Inflammatory macrophage treated with lipopolysaccharide for 4 hours (primary cell): ENCODE results near the gene SMARCC2.
A peak's percentile ranks its signal among the peaks of the same experiment; 100 is the strongest.
"Not testable (repeated sequence)": the region's sequence is repeated elsewhere in the genome, so short reads cannot be mapped to it uniquely, and the experiment has no call there.

Experiments used
- DNase-seq: peaks from one replicate; pipeline ENCODE4 v3.0.0-alpha.2; 2020

Gene SMARCC2

DNA sequence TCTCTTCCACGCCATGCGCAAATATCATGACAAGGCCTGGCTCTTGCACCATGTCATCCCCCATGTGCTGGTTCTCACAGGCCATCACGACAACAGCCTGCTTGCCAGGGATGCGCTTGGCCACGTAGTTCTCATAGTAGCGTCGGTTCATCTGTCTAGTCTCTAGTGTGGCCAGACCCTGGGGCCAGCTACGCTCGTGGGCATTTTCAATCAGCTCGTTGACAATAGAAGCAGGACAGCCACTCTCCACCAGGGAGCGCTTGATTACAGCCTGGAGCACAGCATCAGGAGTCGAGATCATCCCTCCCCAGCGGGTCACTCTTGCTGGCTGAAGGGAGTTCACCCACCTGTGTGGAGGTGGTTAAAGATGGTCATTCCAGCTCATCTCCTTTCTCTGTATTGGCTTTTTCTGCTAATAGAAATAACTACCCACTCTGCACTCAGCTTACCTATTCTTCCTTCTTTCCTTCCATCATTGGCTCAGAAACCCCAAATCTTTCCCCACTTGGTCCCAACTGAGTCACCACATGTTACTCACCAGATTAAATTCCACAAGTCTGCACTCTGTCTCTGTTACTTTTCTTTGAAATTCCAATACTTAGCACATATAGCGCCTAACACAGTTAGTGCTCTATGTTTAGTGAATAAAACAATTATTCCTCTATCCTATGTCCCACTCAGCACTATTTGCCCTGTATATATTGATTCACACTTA lies 17.3 kb upstream of the SMARCC2 start:
- peak; percentile 56 for DNase-seq

DNA sequence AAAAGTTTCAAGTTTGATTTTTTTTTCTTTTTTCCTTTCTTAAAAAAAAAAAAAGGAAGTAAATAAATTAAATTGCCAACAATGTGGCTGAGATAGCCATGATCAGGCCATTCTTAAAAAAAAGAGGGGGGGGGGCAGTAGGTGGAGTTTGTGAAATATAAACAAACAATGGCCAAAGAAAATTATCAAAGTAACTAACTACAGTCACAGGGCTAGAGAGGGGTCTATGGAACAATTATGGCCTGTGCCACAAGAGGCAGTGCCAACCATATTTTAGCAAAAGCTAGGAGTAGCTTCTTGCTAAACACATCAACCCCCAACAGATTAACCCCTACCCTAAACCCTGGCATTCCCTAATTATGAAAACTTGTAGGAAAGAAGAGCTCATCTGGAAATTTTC lies 16.2 kb upstream of the SMARCC2 start:
- DNase-seq: no peak

DNA sequence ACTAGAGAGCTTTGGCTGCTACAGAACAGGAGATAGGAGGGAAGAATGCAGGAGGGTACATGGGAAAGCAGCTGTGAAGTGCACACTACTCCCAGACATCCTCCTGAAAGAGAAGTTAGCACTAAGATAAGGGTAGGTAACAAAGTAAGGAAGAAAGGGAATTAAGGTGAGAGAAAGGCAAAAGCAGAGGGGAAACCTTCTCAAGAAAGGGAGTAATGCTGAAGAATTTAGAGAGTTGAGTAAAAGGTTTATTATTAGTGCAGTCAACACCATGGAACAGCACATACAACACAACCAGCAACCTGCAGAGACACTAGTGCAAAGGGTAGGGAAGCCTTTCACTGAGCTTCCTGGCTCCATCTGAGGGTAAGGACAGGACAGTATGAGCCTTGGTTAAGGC lies 15.0 kb upstream of the SMARCC2 start:
- DNase-seq: no peak

DNA sequence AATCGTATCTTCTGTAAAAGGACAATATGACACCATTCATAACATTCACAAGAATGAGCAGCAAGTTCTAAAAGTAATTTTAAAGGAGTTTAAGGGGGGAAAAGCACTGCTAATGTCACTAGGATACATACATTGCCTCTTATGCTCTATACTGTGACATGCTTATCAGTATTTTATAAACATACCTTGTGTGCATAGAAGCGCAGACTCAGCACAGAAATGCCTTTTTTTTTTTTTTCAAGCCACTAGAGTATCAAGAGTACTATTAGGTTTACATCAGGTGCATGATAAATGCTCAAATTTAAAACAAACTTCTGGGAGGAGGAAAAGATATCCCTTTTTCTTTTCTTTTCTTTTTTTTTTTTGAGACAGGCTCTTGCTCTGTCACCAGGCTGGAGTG lies 13.6 kb upstream of the SMARCC2 start:
- no peak for DNase-seq

DNA sequence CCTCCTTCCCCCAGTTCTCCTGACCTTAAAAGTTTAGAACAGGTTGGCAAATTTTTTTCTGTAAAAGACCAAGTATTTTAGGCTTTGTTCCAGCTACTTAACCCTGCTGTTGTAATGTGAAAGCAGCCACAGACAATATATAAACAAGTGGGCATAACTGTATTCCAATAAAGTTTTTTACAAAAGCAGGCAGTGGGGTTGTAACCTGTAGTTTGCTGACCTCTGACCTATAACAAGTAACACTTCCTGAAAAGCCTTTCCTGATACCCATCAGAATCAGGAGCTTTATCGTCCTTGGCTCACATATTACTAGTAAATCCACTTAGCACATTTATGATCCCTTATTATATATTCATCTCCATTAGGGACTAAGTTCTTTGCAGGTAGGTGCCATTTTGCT lies 13.1 kb upstream of the SMARCC2 start:
- DNase-seq: no peak

DNA sequence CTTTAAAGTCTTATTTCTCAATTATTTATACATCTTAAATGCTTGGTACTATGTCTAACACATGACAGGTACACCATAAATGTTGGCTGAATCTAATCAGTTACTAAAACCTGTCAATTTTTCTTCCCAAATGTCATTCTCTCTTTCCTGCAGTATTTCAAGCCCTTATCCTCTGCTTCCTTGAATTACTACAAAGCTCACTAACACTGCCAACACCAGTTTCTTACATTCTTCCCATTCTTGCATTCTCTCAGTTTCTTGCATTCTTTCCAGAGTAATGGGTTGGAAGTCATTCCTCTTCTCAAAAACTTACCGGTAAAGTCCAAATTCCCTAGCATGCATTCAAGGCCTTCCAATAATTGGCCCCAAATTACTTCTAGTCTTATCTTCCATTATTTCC lies 9.6 kb upstream of the SMARCC2 start:
- DNase-seq: no peak

DNA sequence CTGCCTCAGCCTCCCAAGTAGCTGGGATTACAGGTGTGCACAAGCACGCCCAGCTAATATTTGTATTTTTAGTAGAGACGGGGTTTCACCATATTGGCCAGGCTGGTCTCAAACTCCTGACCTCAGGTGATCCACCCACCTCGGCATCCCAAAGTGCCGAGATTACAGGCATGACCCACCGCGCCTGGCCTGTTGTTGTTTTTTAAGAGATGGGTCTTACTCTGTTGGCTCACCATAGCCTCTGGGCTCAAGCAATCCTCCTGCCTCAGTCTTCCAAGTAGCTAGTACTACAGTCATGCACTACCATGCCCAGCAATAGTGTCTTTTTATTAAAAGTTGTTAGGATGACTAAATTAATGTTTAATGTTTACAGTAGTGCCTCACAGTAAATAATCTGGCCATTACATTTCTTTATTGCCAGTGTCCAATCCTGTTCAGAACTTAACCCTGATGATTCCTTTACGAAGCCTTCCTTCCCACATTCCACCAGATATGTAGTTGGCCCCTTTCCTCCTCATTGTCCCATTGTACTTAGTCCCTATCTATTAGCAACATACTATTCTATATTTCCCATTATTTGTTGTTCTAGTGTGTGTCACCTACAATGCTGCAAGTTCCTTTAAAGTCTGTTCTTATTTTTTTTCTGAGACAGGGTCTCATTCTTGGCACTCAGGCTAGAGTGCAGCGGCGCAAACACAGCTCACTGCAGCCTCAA lies 8.8 kb upstream of the SMARCC2 start:
- DNase-seq: no peak

DNA sequence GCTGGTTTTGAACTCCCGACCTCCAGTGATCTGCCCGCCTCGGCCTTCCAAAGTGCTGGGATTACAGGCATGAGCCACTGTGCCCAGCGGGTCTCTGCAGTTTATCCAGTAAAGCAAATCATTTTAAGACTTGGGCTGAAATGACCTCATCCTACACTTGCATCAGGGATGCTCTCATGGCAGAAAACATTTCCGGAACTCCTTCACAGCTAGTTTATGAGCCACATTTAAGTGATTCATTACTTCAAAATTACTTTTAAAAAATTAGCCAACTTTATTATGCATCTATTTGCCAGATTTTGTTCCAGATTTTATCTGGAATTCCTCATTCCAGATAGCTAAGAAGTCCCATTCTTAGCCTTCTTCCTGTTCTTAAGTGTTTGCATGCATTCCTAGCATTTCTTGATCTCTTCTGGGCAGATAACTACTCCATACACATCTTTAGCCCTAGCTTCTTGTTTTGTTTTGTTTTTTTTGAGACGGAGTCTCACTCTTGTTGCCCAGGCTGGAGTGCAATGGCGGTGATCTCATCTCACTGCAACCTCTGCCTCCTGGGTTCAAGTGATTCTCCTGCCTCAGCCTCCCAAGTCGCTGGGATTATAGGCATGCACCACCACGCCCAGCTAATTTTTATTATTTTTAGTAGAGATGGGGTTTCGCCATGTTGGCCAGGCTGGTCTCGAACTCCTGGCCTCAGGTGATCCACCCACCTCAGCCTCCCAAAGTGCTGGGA lies 7.7 kb upstream of the SMARCC2 start:
- DNase-seq: not testable (repeated sequence)

DNA sequence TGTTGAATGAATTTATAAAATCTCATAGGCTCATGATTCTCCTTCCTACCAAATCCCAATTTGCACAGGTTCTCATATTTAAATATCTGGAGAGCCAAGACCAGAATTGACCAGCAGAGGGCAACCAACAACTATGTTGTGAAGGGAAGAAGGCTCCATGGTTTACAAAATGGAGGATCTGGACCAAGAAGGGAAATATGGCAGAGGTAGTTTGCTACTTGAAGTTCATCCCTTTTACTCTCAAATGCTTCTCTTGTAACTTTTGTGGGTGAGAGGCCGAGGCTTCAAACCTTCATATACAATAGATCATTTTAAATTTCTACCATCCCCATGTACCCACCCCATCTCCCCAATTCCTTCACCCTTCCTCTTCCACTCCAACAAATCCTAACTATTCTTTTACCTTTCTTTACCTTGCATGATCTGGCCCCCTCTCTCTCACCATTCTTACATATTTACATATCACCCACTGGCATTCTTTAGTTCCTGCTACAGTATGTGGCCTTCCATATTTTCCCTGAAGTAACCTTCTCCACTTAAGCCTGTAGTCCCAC lies 3.8 kb upstream of the SMARCC2 start:
- DNase-seq: peak; percentile 92

DNA sequence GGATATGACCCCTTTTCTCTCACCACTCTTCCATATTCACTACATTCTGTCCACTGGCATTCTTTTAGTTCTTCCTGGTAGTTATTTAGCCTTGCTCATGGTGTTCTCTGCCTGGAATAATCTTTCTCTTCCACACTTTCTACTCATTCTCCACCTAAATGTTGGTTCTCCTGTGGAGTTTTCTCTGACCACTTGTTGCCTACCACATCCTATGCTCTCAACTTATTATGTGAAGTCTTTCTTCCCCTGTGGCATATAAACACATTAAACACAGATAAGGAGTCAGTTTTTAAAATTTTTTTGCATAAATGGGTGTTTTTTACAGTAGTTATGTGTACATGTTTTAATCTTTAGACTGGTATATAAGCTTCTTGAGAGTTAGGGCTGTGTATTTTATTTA lies 3.3 kb upstream of the SMARCC2 start:
- DNase-seq: no peak

DNA sequence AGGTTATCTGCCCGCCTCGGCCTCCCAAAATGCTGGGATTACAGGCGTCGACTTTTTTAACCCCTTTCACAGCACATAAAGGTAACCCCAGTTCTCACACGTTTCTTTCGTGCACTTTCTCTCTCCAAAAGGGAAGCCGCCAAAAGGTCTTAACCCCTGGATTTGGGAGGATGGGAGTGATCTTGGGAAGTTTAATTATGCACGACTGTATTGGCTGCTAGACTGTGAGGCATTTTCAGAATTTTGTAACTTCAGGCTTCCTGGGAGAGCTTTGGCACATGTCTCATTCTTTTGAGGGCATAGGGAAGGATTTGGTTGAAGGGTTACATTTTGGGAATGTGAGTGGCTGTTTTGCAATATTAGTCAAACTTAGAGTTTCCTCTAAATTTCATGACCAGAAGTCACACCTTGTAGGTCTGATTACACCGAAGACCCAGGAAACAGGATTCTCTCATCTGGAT lies 1.4 kb upstream of the SMARCC2 start:
- DNase-seq: no peak

DNA sequence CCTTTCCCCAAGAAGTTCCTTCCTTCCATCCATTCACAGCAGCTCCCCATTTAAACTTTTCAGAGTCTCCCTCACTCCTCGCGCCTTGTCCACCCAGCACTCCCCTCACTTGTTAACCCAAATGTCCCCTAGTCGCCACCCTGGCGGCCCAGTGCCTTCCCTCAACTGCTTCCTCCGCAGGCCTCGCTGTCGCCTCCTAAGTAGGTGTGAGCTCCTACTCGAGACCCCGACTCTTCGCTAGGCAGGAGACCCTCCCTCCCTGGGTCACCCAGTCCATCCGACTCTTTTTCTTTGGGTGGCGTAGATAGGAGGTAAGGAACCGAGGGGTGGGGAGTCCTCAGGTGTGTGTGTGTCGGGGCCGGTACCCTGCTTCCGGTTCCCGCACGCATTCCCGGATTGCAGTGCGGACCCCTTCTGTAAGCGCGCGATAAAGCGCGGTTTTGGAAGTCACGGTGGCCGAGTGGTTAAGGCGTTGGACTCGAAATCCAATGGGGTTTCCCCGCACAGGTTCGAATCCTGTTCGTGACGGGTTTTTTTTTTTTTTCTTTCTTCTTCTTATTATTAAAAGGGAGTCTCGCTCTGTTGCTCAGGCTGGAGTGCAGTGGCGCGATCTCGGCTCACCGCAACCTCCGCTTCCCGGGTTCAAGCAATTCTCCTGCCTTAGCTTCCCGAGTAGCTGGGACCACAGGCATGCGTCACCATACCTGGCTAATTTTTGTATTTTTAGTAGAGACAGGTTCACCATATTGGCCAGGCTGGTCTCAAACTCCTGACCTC lies 823 bp upstream of the SMARCC2 start:
- peak; percentile 75 for DNase-seq

DNA sequence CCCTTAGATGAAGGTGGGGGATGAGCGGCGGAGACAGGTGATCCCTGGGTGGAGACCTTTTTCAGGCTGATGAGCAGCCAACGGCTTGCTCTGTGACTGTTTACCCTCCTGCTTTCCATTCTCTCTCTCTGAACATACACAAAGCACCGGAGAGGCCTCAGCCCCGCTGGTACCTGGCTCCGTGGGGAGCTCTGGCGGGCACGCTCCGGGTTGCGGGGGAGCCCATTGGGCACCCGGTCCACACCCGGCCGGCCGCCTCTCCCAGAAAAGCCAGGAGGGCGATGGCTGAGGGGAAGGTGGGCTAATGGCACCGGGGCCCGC lies 545 bp downstream of the SMARCC2 start:
- DNase-seq: no peak

DNA sequence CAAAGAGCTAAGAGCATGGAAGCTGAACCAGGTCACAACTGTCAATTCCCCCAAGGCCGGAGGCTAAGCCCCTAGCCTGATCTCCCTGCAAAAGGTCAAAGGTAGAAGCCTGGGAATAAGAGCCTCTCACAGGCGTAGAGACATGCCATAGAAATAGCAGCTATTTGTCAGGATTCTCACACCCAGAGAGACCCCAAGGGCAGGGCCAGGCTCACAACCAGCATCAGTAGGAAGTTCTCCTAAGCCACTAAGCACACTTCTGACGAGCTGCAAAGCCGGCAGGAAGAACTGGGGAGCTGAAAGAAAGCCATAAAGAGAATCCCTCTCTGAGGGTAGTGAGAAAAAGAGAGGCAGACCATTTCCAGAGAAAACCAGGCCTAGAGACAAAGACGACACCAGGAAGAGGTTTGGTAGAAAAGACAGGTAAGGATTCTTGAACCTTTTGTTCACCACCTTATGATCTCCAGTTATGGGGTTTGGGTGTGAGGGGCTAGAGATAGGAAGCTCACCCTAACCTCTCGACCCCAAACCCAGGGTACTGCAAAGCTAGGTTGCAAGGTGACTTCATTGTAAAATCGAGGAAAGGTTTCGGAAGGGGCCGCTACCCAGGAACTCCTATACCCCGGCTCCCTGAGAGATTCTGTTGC lies 1.0 kb downstream of the SMARCC2 start:
- no peak for DNase-seq

DNA sequence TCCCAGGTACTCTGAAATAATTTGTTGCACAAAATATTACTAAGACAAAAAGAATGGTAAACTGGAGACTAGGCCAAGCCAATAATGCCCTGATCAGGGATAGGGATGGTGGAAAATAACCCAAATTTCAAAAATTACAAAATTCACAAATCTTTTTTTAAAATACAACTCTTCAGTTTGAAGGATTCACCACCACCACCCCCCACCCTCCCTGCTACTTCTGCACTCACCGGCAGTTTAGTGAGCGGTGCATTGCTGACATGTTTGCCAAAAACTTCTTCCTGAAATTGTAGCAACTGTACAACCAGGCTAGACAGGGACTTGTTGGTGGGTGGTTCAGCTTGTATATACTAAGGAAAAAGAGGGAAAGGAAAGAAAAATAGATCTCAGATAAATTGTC lies 2.3 kb downstream of the SMARCC2 start:
- DNase-seq: no peak

DNA sequence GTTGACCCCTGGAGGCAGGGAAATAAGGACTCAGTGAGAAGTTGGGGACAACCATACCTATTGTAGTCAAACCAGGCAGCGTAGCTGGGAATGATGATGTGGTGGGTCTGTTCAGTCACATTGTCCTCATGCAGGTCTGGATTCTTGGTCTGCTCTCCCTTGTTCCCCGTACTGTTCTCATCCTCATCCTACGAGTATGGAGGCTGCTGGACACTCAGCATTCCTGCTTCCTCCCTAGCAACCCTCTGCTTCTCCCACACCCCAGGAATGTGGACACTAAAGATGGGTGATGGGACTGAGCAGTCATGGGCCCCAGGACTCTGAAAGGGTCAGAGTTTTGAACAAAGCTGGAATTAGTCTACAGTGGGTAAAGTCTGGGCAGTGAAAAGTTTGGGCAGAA lies 10.9 kb downstream of the SMARCC2 start:
- DNase-seq: no peak

DNA sequence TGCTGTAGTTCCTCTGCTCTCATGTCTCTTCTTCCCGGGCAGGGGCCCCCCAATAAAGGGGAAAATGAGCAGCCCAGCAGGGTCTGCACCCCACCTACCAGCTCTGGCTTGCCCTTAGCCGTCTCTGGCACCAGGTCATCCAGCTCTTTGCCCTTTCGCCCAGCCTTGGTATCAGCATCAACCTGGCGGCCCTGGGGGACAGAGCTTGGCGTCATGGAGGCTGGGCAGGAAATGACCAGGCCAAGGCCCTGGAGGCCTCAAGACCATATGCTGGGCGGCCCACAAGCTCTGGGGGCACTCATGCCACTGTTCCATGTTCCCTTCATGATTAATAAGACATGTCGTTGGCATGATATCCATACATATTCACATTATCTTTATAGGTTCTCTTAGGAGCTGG lies 16.4 kb downstream of the SMARCC2 start:
- DNase-seq: no peak

DNA sequence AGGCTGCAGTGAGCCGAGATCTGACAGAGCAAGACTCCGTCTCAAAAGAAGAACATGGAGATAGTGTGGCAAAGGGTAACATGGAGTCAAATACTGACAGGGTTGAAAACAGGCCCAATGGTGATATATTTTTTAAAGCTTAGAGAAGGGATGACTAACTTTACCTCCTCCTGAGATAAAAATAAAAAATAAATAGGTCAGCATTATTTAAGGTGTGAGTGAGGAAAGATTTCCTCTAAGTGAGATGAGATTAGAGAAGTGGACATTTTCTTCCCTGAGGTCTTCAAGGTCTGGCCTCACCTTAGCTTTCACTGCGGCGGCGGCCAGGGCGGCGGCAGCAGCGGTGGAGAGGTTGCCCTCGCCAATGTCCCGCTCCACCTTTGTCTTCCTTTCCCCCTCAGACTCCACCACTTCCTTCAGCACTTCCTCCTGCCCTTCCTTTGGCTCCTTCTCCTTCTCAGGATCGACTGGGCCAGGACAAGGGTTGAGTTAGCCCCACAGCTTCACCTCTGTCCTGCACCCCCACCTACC lies 20.0 kb downstream of the SMARCC2 start:
- no peak for DNase-seq

DNA sequence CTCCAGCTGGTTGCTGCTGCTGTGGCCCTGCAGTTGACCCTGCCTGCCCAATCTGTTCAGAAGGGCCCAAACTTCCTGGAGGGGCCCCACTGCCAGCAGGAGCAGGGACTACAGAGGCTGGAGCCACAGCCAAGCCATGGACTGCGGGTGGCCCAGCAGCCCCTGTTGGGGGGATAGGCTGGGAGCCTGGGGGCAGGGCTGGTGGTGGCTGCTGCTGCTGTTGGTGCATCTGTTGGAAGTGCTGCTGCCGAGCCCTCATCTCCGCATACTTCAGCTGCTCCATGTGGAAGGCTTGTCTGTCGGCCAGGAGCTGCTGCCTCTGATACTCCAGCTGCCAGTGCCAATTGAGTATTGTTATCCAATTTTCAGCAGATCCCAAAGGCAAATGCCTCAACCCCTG lies 23.9 kb downstream of the SMARCC2 start:
- no peak for DNase-seq

DNA sequence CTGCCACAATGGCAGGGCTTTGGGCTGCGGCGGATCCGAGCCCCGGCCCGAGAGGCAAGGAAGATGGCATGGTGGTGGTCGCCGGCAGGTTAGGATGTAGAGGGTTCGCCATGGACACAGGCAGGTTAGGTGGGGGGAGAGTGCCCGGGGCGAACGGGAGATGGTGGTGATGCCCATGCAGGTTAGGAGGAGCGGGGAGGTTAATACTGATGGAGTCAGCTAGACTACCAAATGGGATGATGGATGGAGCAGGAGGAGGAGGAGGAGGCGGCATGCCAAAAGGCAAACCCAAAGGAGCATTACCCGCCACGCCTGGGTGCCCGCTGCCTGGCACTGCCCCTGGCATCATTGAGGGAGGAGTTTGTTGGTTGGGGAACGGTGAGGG lies 24.9 kb downstream of the SMARCC2 start:
- no peak for DNase-seq

DNA sequence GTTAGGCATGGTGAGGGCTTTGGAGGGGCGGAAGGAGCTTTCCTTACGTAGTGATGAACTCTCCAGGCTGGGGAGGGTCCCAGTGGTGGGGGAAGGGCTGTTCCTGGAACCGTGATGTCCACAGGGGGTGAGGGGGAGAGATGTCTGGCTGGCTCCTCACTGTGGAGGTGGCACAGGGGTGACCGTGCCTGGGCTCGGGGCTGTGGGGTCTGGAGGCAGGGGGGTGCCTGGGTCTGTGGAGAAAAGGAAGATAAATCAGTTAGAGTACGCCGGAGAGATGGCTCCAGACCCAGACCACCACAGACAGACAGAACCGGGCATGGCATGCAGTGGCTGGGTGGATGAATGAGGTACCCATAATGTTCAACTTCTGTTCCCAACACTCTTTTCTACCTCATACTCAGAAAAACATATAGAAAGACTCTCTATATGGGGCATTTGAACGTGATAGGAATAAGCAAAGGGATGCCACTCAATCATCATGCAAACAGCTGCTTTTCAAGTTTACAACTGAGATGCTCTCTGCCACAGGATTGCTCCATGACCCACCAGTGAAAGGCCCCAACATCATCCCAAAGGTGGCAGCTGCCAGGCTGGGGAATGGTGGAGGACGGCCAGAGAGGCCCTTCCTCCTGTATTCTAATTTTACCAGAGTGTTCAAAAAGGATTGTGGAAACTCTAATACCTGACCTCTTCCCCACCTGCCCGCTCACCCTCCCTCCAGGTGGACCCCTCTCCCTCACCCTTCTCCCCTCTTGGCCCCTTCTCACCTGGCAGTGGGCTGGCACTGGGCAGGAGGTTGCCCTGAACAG lies 25.5 kb downstream of the SMARCC2 start:
- DNase-seq: no peak
